Ammon's horn (tissue), 1 donor: ENCODE data around the gene GPR108.
A peak's percentile ranks its signal among the peaks of the same experiment; 100 is the strongest.
"Not testable (repeated sequence)": the region's sequence is repeated elsewhere in the genome, so short reads cannot be mapped to it uniquely, and the experiment has no call there.

Experiments
- DNase-seq: peaks from one replicate; pipeline ENCODE4 v3.0.0-alpha.2; 2016; ENCODE audit warnings: low spot score

GPR108 gene

GRCh38 chr19:6737284-6737872, at the start of gene GPR108:
GPR108 (minus strand) TSS chr19:6737580; CDS start chr19:6737576, 4 bp downstream.
- peak; percentile 100 for DNase-seq

- DNase-seq, result no peak
These were observed 41.8 kb upstream of the GPR108 start for GRCh38 chr19:6779206-6779605.

- DNase-seq, result no peak
These were observed 41.0 kb upstream of the GPR108 start for GRCh38 chr19:6778386-6778785.

- DNase-seq, result no peak
These were observed 40.1 kb upstream of the GPR108 start for GRCh38 chr19:6777434-6777833.

- DNase-seq, result no peak
These were observed 39.6 kb upstream of the GPR108 start for GRCh38 chr19:6776999-6777398.

- not testable (repeated sequence) for DNase-seq
These were observed 38.7 kb upstream of the GPR108 start for GRCh38 chr19:6776045-6776444.

GRCh38 chr19:6774821-6775707, 37.7 kb upstream of the GPR108 start:
- peak; percentile 29 for DNase-seq

GRCh38 chr19:6773323-6773931, 36.0 kb upstream of the GPR108 start:
- DNase-seq, result peak; percentile 46

GRCh38 chr19:6772866-6773322, 35.5 kb upstream of the GPR108 start:
- no peak for DNase-seq

- DNase-seq, result peak; percentile 53
These were observed 34.9 kb upstream of the GPR108 start, which contains the start of gene VAV1 for GRCh38 chr19:6772028-6772865. VAV1 (plus strand) TSS chr19:6772708; CDS start chr19:6772808, 100 bp downstream.

- not testable (repeated sequence) for DNase-seq
These were observed 34.3 kb upstream of the GPR108 start for GRCh38 chr19:6771648-6772027.

GRCh38 chr19:6769006-6769619, 31.7 kb upstream of the GPR108 start:
- no peak for DNase-seq

- no peak for DNase-seq
These were observed 30.9 kb upstream of the GPR108 start for GRCh38 chr19:6768236-6768785.

- peak; percentile 22 for DNase-seq
These were observed 30.2 kb upstream of the GPR108 start, which contains the start of gene SH2D3A for GRCh38 chr19:6767357-6768235. SH2D3A (minus strand) TSS chr19:6767435; CDS start chr19:6763748, 3,687 bp downstream.

- DNase-seq, result no peak
These were observed 29.6 kb upstream of the GPR108 start for GRCh38 chr19:6767081-6767356.

- DNase-seq, result no peak
These were observed 29.1 kb upstream of the GPR108 start for GRCh38 chr19:6766357-6767080.

GRCh38 chr19:6765738-6766356, 28.5 kb upstream of the GPR108 start:
- DNase-seq, result no peak

GRCh38 chr19:6762253-6762797, 24.9 kb upstream of the GPR108 start:
- not testable (repeated sequence) for DNase-seq
